ENCODE data around the gene UGT1A1.

UGT1A1 gene

DNA sequence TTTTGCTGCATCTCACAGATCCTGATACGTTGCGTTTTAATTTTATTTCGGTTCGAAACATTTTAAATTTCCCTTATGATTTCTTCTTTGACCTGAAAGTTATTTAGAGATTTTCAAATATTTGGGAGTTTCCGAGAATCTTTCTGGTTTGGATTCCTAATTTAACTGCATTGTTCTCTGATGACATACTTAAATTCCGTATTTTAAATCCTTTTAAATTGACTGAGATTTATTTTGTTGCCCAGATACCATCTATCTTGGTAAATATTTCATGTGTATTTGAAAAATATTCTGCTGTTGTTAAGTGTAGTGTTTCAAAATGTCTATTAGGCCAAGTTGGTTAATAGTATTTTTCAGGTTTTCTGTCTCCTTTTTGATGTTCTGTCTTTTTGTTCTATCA, 55.8 kb downstream of the UGT1A1 start:
- DNase-seq, result no peak

- DNase-seq, result no peak
Observed at GRCh38 chr2:233816334-233816733, 56.3 kb downstream of the UGT1A1 start.

DNA sequence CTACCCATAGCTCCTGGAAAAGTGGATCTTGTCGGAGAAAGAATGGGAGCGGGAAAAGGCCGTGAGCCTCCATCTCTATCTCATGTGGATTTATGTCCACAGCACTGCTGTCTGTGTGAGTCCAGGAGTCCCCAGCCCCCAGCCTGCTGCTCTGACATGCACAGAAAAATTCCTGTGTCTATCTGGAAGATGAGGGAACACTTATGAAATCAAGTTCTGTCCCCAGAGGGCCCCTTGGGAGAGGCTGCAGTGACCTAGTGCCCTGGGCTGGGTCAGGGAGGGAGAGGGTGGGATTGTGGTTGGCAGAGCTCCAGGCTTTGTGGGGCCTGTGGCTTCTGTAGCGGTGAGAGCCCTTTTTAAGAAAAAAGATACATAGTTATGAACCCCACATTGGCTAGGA, 56.7 kb downstream of the UGT1A1 start:
- DNase-seq, result no peak

DNA sequence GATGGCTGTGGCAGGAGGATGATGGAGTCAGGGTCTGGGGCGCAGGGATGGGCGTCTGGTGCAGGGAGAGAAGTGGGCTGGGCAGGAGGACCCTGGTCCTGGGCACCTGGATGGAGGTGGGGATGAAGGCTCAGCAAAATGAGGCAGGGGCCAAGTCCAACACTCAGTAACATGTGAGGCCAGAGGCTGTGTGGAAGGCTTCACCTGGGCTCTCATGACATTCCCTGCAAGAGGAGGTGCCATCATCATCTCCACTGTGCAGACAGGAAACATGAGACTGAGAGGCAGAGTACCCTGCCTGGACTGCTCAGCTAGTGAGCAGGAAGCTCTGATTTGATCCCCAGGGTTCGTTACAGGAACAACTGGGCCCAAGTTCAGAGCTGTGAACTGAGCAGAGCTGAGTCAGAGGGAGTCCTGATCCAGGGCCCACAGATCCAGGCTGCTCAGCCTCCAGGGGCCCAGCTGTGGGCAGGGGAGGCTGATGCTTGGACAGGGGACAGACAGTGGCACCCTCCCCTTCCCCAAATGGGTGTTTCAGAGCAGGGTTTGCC, 57.4 kb downstream of the UGT1A1 start:
- DNase-seq, result no peak

DNA sequence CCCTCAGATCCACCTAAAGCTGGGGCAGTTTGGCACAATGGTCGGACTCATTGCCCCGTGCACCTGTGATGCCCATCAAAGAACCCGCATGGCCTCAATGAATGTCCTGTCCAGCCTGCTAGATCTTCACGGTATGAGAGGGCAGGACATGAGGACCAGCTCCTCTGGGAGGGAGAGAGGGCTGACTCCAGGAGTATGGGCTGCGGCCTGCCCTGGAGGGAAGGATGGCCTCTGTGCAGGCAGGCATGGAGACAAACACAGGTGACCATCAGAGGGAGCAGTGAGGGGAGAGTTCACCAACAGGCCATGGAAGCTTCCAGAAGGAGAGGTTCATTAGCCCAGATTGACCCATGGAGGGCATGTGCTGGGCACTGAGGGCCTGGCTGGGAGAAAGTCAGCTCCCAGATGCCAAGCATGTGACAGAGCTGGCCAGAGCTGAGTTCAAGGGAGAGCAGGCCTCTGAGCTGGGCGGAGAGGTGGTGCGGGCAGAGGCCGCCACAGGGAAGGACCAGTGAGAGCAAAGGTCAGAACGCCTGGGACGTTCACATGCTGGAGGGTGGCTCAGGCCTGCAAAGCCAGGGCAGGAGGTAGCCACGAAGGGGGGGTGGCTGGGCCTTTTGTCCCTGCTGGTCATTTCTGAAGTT, 58.0 kb downstream of the UGT1A1 start:
- DNase-seq, result no peak

- DNase-seq, result no peak
Observed at GRCh38 chr2:233818639-233819621, 58.9 kb downstream of the UGT1A1 start.

- no peak for DNase-seq
Observed at GRCh38 chr2:233819884-233820773, 60.1 kb downstream of the UGT1A1 start.

DNA sequence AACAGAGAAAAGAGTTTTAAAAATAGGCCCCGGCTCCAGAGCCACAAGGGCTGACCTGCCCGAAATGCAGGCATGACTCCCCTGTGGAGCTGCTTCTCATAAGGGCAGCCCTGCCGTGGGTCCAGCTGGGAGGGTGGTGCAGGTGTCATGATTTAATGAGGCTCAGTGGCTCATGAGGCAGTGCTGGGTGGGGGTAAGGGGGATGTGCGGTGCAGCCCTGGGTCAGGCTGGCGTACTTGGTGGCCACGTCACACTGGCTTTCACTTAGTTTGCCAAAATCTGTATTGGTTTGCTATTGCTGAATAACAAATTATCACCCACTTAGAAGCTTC, 60.7 kb downstream of the UGT1A1 start:
- no peak for DNase-seq

GRCh38 chr2:233821196-233821595, 61.1 kb downstream of the UGT1A1 start:
- no peak for DNase-seq

DNA sequence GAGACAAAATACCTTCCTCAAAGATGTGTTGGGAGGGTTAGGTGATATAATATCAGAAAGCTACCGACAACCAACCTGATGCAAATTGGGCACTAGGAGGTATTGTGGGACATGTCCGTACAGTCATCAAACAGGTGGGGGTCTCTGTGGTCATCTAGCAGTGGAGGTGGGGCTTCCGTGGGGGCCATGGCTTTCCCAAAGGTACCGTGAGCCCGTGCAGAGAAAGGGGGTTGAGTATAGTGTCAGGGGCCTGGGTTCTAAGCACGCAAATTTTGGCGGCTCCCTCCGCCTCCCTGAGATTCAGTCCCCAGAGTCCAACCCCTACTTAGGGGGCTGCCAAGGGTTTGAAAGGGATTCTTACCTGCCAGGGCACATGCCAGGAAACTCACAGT, 61.6 kb downstream of the UGT1A1 start:
- no peak for DNase-seq

DNA sequence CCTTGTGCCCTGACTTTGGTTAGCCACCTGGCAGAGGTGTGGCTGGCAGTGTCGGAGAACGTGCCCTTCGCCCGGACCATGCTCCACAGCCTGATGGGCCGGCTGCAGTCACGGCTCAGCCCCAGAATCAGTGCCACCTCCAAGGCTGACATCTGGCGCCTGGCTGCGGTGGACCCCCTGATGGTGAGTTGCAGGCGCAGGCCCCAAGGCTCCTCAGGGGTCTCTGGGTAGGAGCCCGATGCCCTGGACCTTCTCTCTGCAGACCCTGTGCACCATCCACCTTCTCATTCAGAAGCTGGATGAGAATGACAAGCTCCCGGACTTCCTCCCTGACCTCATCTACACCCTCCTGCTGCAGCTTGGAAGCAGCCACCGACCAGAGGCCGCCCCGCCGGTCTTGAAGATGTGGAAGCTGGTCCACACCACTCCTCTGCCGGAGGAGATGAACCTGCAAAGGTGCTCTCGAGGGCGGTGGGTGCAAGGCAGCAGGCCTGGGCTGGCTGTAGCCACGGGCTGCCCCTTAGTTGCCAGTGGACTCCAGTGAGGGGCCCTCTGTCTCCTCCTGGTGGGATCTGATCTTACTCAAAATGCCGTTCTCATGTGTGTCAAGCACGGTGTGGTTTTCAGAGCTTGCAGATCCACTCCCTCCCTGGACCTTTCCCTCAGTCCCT, 62.2 kb downstream of the UGT1A1 start:
- no peak for DNase-seq
